SK-N-MC (cell line): ENCODE data around the gene MRPL44.

ENCODE experiments used
- EZH2 ChIP-seq: fragments of 200-600 bp; sonication (generic); IDR thresholded peaks from one replicate; pipeline ENCODE4 v1.6.1; 2017; ENCODE audit warnings: antibody characterized with exemption
- POLR2AphosphoS5 ChIP-seq: IDR thresholded peaks from 2 replicates; pipeline ENCODE4 v1.6.1; 2012; ENCODE audit warnings: mild to moderate bottlenecking, low read depth, low read length, borderline replicate concordance

DNA sequence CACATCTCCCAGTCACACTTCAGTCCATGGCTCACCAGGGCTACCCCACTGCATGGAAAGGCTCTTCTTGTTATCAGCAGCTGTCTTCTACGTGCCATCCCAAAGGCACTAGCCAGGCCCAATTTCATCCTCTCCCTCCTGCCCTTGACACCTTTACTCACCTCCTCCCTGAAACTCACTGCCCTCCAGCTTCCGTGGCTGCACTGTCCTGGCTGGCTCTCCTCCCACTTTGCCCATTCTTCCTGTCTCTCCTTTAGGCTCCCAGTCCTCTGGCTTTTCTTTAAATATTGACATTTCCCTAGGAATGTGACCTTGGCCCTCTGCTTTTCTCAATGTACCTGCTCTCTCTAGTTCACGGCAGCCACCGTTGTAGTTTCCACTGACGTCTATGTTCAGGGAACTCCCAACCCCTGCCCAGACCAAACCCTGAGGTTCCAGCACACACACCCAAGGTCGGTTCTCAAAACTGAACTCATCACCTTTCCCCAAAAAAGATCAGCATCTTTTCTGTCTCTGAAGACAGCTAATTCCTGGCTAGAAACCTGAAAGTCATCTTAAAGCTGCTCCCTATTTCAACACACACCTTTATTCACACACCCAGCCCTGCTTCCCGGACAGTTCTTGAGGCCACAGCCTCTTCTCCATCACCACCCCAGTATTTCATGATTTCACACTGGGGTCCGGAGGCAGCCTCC lies 48.8 kb upstream of the MRPL44 start:
- TF ChIP-seq EZH2 (no peak), POLR2AphosphoS5 (no peak)
